GM12801 (cell line): ENCODE data around the gene CACNA1I.

Experiments
- CTCF ChIP-seq: IDR thresholded peaks from one replicate; pipeline ENCODE4 v1.5.1; 2011; ENCODE audit warnings: control low read depth; ENCODE audit not compliant: insufficient read length; ENCODE audit errors: extremely low read depth

CACNA1I gene

GRCh38 chr22:39706376-39707140, 136.0 kb downstream of the CACNA1I start:
- no peak for TF ChIP-seq CTCF

GRCh38 chr22:39707351-39707750, 136.8 kb downstream of the CACNA1I start:
- no peak for TF ChIP-seq CTCF

GRCh38 chr22:39707816-39708215, 137.3 kb downstream of the CACNA1I start:
- TF ChIP-seq CTCF: no peak

- no peak for TF ChIP-seq CTCF
Observed at GRCh38 chr22:39710380-39711150, 140.0 kb downstream of the CACNA1I start.

GRCh38 chr22:39712081-39712480, 141.5 kb downstream of the CACNA1I start:
- TF ChIP-seq CTCF: no peak

GRCh38 chr22:39712751-39713525, 142.4 kb downstream of the CACNA1I start:
- no peak for TF ChIP-seq CTCF

GRCh38 chr22:39713799-39714290, 143.3 kb downstream of the CACNA1I start:
- no peak for TF ChIP-seq CTCF
